BE2C (cell line): ENCODE measurements around the gene ZC3H4.
A peak's percentile ranks its signal among the peaks of the same experiment; 100 is the strongest.

Experiments used
- DNase-seq: peaks from one replicate; pipeline ENCODE4 v3.0.0-alpha.2; 2020
- H3K27me3 ChIP-seq: fragments of 250-450 bp; sonication (Bioruptor Pico); 2 replicates; pipeline ENCODE4 v1.5.1; 2020; ENCODE audit warnings: mild to moderate bottlenecking
- H3K36me3 ChIP-seq: fragments of 250-450 bp; sonication (Bioruptor Pico); 2 replicates; pipeline ENCODE4 v1.5.1; 2020; ENCODE audit warnings: mild to moderate bottlenecking
- H3K4me1 ChIP-seq: fragments of 250-450 bp; sonication (Bioruptor Pico); 2 replicates; pipeline ENCODE4 v1.5.1; 2020
- H3K4me3 ChIP-seq: 2 replicates; pipeline ENCODE4 v1.5.1; 2011; ENCODE audit warnings: low read depth, low read length
- H3K9me3 ChIP-seq: fragments of 250-450 bp; sonication (Bioruptor Pico); 2 replicates; pipeline ENCODE4 v1.5.1; 2020
- CTCF ChIP-seq: IDR thresholded peaks from 2 replicates; pipeline ENCODE4 v1.5.1; 2012; ENCODE audit warnings: mild to moderate bottlenecking, low read depth, low read length

The ZC3H4 gene

GRCh38 chr19:47028195-47028601, 85.4 kb downstream of the ZC3H4 start:
- H3K36me3 ChIP-seq = no peaks in the 10 kb centered on the region
- H3K4me3 ChIP-seq = no peak overlapping the region
- DNase-seq = peak; percentile 48
- no peaks in the 10 kb centered on the region for H3K4me1 ChIP-seq
- no peaks in the 10 kb centered on the region for H3K9me3 ChIP-seq
- peaks cover 55% of the 10 kb centered on the region for H3K27me3 ChIP-seq
- no peak for TF ChIP-seq CTCF

GRCh38 chr19:47027586-47028088, 85.9 kb downstream of the ZC3H4 start:
- H3K27me3 ChIP-seq = peaks cover 60% of the 10 kb centered on the region
- DNase-seq = no peak
- no peaks in the 10 kb centered on the region for H3K4me1 ChIP-seq
- no peaks in the 10 kb centered on the region for H3K36me3 ChIP-seq
- no peaks in the 10 kb centered on the region for H3K9me3 ChIP-seq
- no peak for TF ChIP-seq CTCF
- H3K4me3 ChIP-seq = no peak overlapping the region

GRCh38 chr19:47026889-47027288, 86.7 kb downstream of the ZC3H4 start:
- Histone ChIP-seq H3K4me3 (no peak overlapping the region), H3K27me3 (peaks cover 61% of the 10 kb centered on the region), H3K9me3 (no peaks in the 10 kb centered on the region), H3K4me1 (no peaks in the 10 kb centered on the region), H3K36me3 (no peaks in the 10 kb centered on the region)
- no peak for DNase-seq
- TF ChIP-seq CTCF = no peak

- no peak overlapping the region for H3K4me3 ChIP-seq
- no peak for DNase-seq
- no peaks in the 10 kb centered on the region for H3K36me3 ChIP-seq
- H3K4me1 ChIP-seq = no peaks in the 10 kb centered on the region; the same call in 1 of the 2 replicates
- TF ChIP-seq CTCF = no peak
- no peaks in the 10 kb centered on the region for H3K9me3 ChIP-seq
- H3K27me3 ChIP-seq = peaks cover 66% of the 10 kb centered on the region
Measured at GRCh38 chr19:47026156-47026555, 87.4 kb downstream of the ZC3H4 start.

GRCh38 chr19:47024502-47024901, 89.1 kb downstream of the ZC3H4 start:
- H3K27me3 ChIP-seq = peaks cover 75% of the 10 kb centered on the region
- TF ChIP-seq CTCF = no peak
- H3K9me3 ChIP-seq = no peaks in the 10 kb centered on the region
- H3K4me3 ChIP-seq = no peak overlapping the region
- no peaks in the 10 kb centered on the region; the same call in 1 of the 2 replicates for H3K4me1 ChIP-seq
- H3K36me3 ChIP-seq = no peaks in the 10 kb centered on the region
- no peak for DNase-seq

GRCh38 chr19:47023448-47023794, 90.2 kb downstream of the ZC3H4 start:
- no peak for DNase-seq
- Histone ChIP-seq H3K9me3 (no peaks in the 10 kb centered on the region), H3K36me3 (no peaks in the 10 kb centered on the region), H3K4me1 (no peaks in the 10 kb centered on the region; the same call in 1 of the 2 replicates), H3K4me3 (no peak overlapping the region), H3K27me3 (peaks cover 76% of the 10 kb centered on the region)
- TF ChIP-seq CTCF = no peak
